Fibroblast of mammary gland (primary cell): ENCODE measurements around the gene NNT.

Source experiments
- DNase-seq: peaks from one replicate; pipeline ENCODE4 v3.0.0-alpha.2; 2010; ENCODE audit warnings: low read depth
- H3K4me3 ChIP-seq: 2 replicates; pipeline ENCODE4 v1.5.1; 2011; ENCODE audit warnings: low read depth, mild to moderate bottlenecking, low read length, moderate library complexity; ENCODE audit not compliant: control insufficient read depth
- CTCF ChIP-seq: conservative IDR thresholded peaks from 2 replicates; pipeline ENCODE4 v1.5.1; 2011; ENCODE audit warnings: low read depth, low read length, inconsistent platforms; ENCODE audit not compliant: control insufficient read depth, insufficient read depth

NNT gene

GRCh38 chr5:43582082-43583005 lies 20.6 kb upstream of the NNT start:
- peak; percentile 29 for DNase-seq
- no peak for TF ChIP-seq CTCF
- no peak overlapping the region for H3K4me3 ChIP-seq

GRCh38 chr5:43583724-43584123 lies 19.3 kb upstream of the NNT start:
- DNase-seq, result no peak
- no peak overlapping the region for H3K4me3 ChIP-seq
- TF ChIP-seq CTCF, result no peak

- no peak for DNase-seq
- H3K4me3 ChIP-seq, result no peak overlapping the region
- TF ChIP-seq CTCF, result no peak
These were observed 18.7 kb upstream of the NNT start for GRCh38 chr5:43584166-43584699.

- no peak overlapping the region for H3K4me3 ChIP-seq
- no peak for TF ChIP-seq CTCF
- DNase-seq, result no peak
These were observed 14.1 kb upstream of the NNT start for GRCh38 chr5:43588842-43589241.

GRCh38 chr5:43589310-43589709 lies 13.7 kb upstream of the NNT start:
- DNase-seq, result no peak
- TF ChIP-seq CTCF, result no peak
- H3K4me3 ChIP-seq, result no peak overlapping the region

- H3K4me3 ChIP-seq, result no peak overlapping the region
- no peak for TF ChIP-seq CTCF
- no peak for DNase-seq
These were observed 12.3 kb upstream of the NNT start for GRCh38 chr5:43590700-43591099.
